ENCODE data around the gene SLC38A6.
"Not testable (repeated sequence)": the region's sequence is repeated elsewhere in the genome, so short reads cannot be mapped to it uniquely, and the experiment has no call there.

The SLC38A6 gene

GRCh38 chr14:61063461-61063860 is 82.4 kb downstream of the SLC38A6 start:
- no peak for FAIRE-seq

- FAIRE-seq, result no peak
Observed at GRCh38 chr14:61064210-61064609, 83.2 kb downstream of the SLC38A6 start.

GRCh38 chr14:61064856-61065255 is 83.8 kb downstream of the SLC38A6 start:
- FAIRE-seq, result no peak

- no peak for FAIRE-seq
Observed at GRCh38 chr14:61065656-61066055, 84.6 kb downstream of the SLC38A6 start.

- FAIRE-seq, result not testable (repeated sequence)
Observed at GRCh38 chr14:61072442-61072841, 91.4 kb downstream of the SLC38A6 start.

GRCh38 chr14:61074852-61075251 is 93.8 kb downstream of the SLC38A6 start:
- no peak for FAIRE-seq

GRCh38 chr14:61076556-61076955 is 95.5 kb downstream of the SLC38A6 start:
- FAIRE-seq, result no peak

GRCh38 chr14:61077437-61077836 is 96.4 kb downstream of the SLC38A6 start:
- FAIRE-seq, result no peak

- no peak for FAIRE-seq
Observed at GRCh38 chr14:61077951-61078720, 97.1 kb downstream of the SLC38A6 start.

GRCh38 chr14:61080591-61081010 is 99.6 kb downstream of the SLC38A6 start:
- FAIRE-seq, result no peak

- FAIRE-seq, result no peak
Observed at GRCh38 chr14:61088081-61088480, 107.0 kb downstream of the SLC38A6 start.

- no peak for FAIRE-seq
Observed at GRCh38 chr14:61089126-61089750, 108.2 kb downstream of the SLC38A6 start.

GRCh38 chr14:61090432-61091216 is 109.6 kb downstream of the SLC38A6 start:
- FAIRE-seq, result no peak

GRCh38 chr14:61091657-61092273 is 110.7 kb downstream of the SLC38A6 start:
- FAIRE-seq, result no peak

- not testable (repeated sequence) for FAIRE-seq
Observed at GRCh38 chr14:61098096-61098495, 117.1 kb downstream of the SLC38A6 start.

- no peak for FAIRE-seq
Observed at GRCh38 chr14:61098721-61099120, 117.7 kb downstream of the SLC38A6 start.

GRCh38 chr14:61099216-61099835 is 118.3 kb downstream of the SLC38A6 start:
- no peak for FAIRE-seq

- FAIRE-seq, result no peak
Observed at GRCh38 chr14:61101803-61102548, 120.9 kb downstream of the SLC38A6 start.

All from G401.6 (cell line).